K562 (cell line): ENCODE data around the gene FSD1L. TPM values are rescaled to one million over a fixed set of nuclear protein-coding genes. Genes with fewer than 3 reads are reported as not detected.

Source experiments
- ATAC-seq: fragments of 200-7000 bp; cut with Tn5 transposase; 3 replicates; pipeline ENCODE4 v1.9.1; 2020; ENCODE audit warnings: moderate library complexity
- BruUV-seq: library from RNA; stranded (reverse); fragments of 400-500 nt; replicated peaks from 2 replicates; lab custom pipeline; 2021; lab: Mats Ljungman, UMichigan
- CTCF ChIA-PET: fragments of 300-600 bp; formaldehyde crosslinking; extraction: SDS; loops from one replicate; lab custom pipeline; 2021; ENCODE audit warnings: low intra/inter-chr PET ratio; lab: Yijun Ruan, JAX
- POLR2A ChIA-PET: fragments of 300-600, 350-650 bp; sonication (Branson Sonifier 250); formaldehyde crosslinking; extraction: SDS; loops from one replicate; lab custom pipeline; 2021; ENCODE audit warnings: antibody characterized with exemption, inconsistent platforms; lab: Yijun Ruan, JAX
- DNase-seq, 4 experiments: peaks; one replicate each; pipeline versions ENCODE4 v3.0.0 to v3.0.0-alpha.2; 2011 to 2018; ENCODE audit warnings: low spot score in 3 of 4, mixed read lengths in 3 of 4; ENCODE audit errors: extremely low read depth in 1 of 4
- FAIRE-seq: peaks from 2 replicates; lab custom pipeline; 2011; peaks lifted over from hg19 to GRCh38; lab: Jason Lieb, UNC
- H2AFZ ChIP-seq: 2 replicates; pipeline ENCODE4 v1.6.0; 2011; ENCODE audit warnings: low read depth, low read length, control low read depth, inconsistent platforms
- H3K27ac ChIP-seq: fragments of 200-600 bp; 3 replicates; pipeline ENCODE4 v1.8.0; 2011; ENCODE audit warnings: low read depth, mild to moderate bottlenecking, control low read depth, inconsistent platforms, low read length, moderate library complexity, mixed read lengths; ENCODE audit errors: extremely low read depth
- H3K27me3 ChIP-seq, 2 experiments: fragments of 300-600 bp in 1 of 2; 2 replicates in 1 of 2; 3 replicates in 1 of 2; pipeline versions ENCODE4 v1.6.0 to v1.8.0; 2011; ENCODE audit warnings: inconsistent platforms in 2 of 2, low read length in 2 of 2, mild to moderate bottlenecking in 1 of 2, mixed read lengths in 1 of 2, moderate library complexity in 1 of 2; ENCODE audit not compliant: control insufficient read depth in 2 of 2, insufficient read depth in 2 of 2
- H3K36me3 ChIP-seq: fragments of 300-600 bp; 3 replicates; pipeline ENCODE4 v1.8.0; 2011; ENCODE audit warnings: mild to moderate bottlenecking, low read length, inconsistent platforms; ENCODE audit not compliant: control insufficient read depth, insufficient read depth
- H3K4me1 ChIP-seq, 2 experiments: fragments of 200-600 bp in 1 of 2; replicated peaks in 1 of 2; 2 replicates in 1 of 2; 3 replicates in 1 of 2; pipeline versions ENCODE4 v1.5.1 to v1.8.0; 2011; ENCODE audit warnings: inconsistent platforms in 2 of 2, low read length in 2 of 2, mild to moderate bottlenecking in 1 of 2, mixed read lengths in 1 of 2, moderate library complexity in 1 of 2; ENCODE audit not compliant: control insufficient read depth in 2 of 2, insufficient read depth in 2 of 2
- H3K4me2 ChIP-seq: 2 replicates; pipeline ENCODE4 v1.6.1; 2011; ENCODE audit warnings: low read length, control low read depth, inconsistent platforms, mixed read lengths; ENCODE audit not compliant: insufficient read depth
- H3K4me3 ChIP-seq: fragments of 200-600 bp; sonication (generic), shearing (Covaris generic); 2 replicates; pipeline ENCODE4 v1.5.1; 2016; ENCODE audit warnings: control low read depth, inconsistent platforms
- H3K79me2 ChIP-seq: fragments of 200-600 bp; 3 replicates; pipeline ENCODE4 v1.8.0; 2011; ENCODE audit warnings: low read length, inconsistent platforms; ENCODE audit not compliant: control insufficient read depth, insufficient read depth
- H3K9ac ChIP-seq, 2 experiments: 2 replicates each; pipeline versions ENCODE4 v1.6.0 to v1.6.1; 2011; ENCODE audit warnings: low read depth in 2 of 2, low read length in 2 of 2, control low read depth in 1 of 2, inconsistent platforms in 1 of 2, mild to moderate bottlenecking in 1 of 2, mixed read lengths in 1 of 2; ENCODE audit not compliant: insufficient read depth in 1 of 2
- H3K9me1 ChIP-seq: one replicate; pipeline ENCODE4 v1.6.0; 2011; ENCODE audit warnings: inconsistent platforms, mild to moderate bottlenecking, low read length, moderate library complexity; ENCODE audit not compliant: control insufficient read depth, insufficient read depth
- H3K9me3 ChIP-seq: replicated peaks from 2 replicates; pipeline ENCODE4 v1.5.1; 2011; ENCODE audit warnings: low read depth, low read length, inconsistent platforms; ENCODE audit not compliant: control insufficient read depth, insufficient read depth
- H4K20me1 ChIP-seq: replicated peaks from 2 replicates; pipeline ENCODE4 v1.6.1; 2011; ENCODE audit warnings: low read length, inconsistent platforms, mixed read lengths; ENCODE audit not compliant: control insufficient read depth, insufficient read depth
- CBX5 ChIP-seq: IDR thresholded peaks from 2 replicates; pipeline ENCODE4 v1.6.1; 2014; ENCODE audit warnings: low read depth, borderline replicate concordance
- JUN ChIP-seq, 2 experiments: sonication (generic) in 1 of 2; formaldehyde crosslinking in 1 of 2; IDR thresholded peaks; 2 replicates each; pipeline versions ENCODE4 v1.6.1 to v1.8.0; 2012 to 2022; ENCODE audit warnings: borderline replicate concordance in 2 of 2, mild to moderate bottlenecking in 2 of 2, improper control_type of control experiment in 1 of 2, low read depth in 1 of 2, low read length in 1 of 2, missing genetic modification reagents in 1 of 2
- LARP7 ChIP-seq: fragments of 450-650 bp; IDR thresholded peaks from 2 replicates; pipeline ENCODE4 v1.6.1; 2016
- MCM7 ChIP-seq, 2 experiments: fragments of 450-650 bp; IDR thresholded peaks; 2 replicates each; pipeline ENCODE4 v1.6.1; 2016 to 2018
- NCOA4 ChIP-seq: fragments of 450-650 bp; IDR thresholded peaks from 2 replicates; pipeline ENCODE4 v1.6.1; 2018; ENCODE audit warnings: mild to moderate bottlenecking; ENCODE audit not compliant: partially characterized antibody
- PKNOX1 ChIP-seq: fragments of 450-650 bp; IDR thresholded peaks from 2 replicates; pipeline ENCODE4 v1.6.1; 2016
- RBM25 ChIP-seq: fragments of 200-400 bp; formaldehyde crosslinking; IDR thresholded peaks from 2 replicates; pipeline ENCODE4 v1.6.1; 2018; ENCODE audit warnings: low read length, low read depth, moderate library complexity; ENCODE audit not compliant: severe bottlenecking
- RCOR1 ChIP-seq, 2 experiments: IDR thresholded peaks; 2 replicates each; pipeline ENCODE4 v1.6.1; 2012; ENCODE audit warnings: low read depth in 2 of 2, low read length in 2 of 2, borderline replicate concordance in 1 of 2, improper control_type of control experiment in 1 of 2
- SMARCC2 ChIP-seq: fragments of 450-650 bp; IDR thresholded peaks from 2 replicates; pipeline ENCODE4 v1.6.1; 2017; ENCODE audit warnings: antibody characterized with exemption, moderate library complexity, mild to moderate bottlenecking, low read depth
- ZNF134 ChIP-seq: fragments of 250-450 bp; sonication (Bioruptor Pico); conservative IDR thresholded peaks from 2 replicates; pipeline ENCODE4 v1.4.0; 2020
- ZSCAN29 ChIP-seq: fragments of 450-650 bp; IDR thresholded peaks from 2 replicates; pipeline ENCODE4 v1.6.1; 2017
- WGBS: fragments of 100-300 bp; shearing (Covaris generic); methylation state at CpG from one replicate; pipeline ENCODE4 v1.1.6; 2016; ENCODE audit warnings: low coverage, mixed read lengths; ENCODE audit not compliant: insufficient coverage; ENCODE audit errors: missing lambda C conversion rate; 5-methylcytosine and 5-hydroxymethylcytosine counted together
- in situ Hi-C: fragments of 300-500 bp; cut with MboI; formaldehyde crosslinking; loops from 4 replicates; pipeline ENCODE4 v1.15.0; 2018; ENCODE audit warnings: inconsistent platforms, mixed read lengths
- intact Hi-C: fragments of 100-400 bp; cut with micrococcal nuclease; formaldehyde crosslinking; loops from 2 replicates; pipeline ENCODE4 v1.14.2; 2022
- polyA plus RNA-seq, 8 experiments: library from polyadenylated mRNA; depleted of rRNA in 4 of 8; stranded (reverse) in 5 of 8; unstranded in 3 of 8; fragments of >200 nt; fragmentation: Nextera tagmentation in 2 of 8; fragmentation: Illumina TruSeq in 1 of 8; extraction: Ambion mirVana in 2 of 8; extraction: Trizol in 1 of 8; gene quantifications; 2 replicates each; pipeline versions ENCODE4 v1.2.1 to v1.2.3, GENCODE V29; 2011 to 2014; ENCODE audit warnings: inconsistent platforms in 1 of 8, missing spikeins in 1 of 8
- total RNA-seq, 7 experiments: library from RNA; depleted of rRNA in 6 of 7; stranded (reverse); fragments of >200 nt in 6 of 7; fragmentation: Illumina TruSeq in 2 of 7; extraction: Trizol in 2 of 7; gene quantifications; 2 replicates each; pipeline versions ENCODE4 v1.2.1 to v1.2.3, GENCODE V29; 2011 to 2021; ENCODE audit warnings: low replicate concordance in 1 of 7

Gene FSD1L
- total and polyA plus RNA-seq, 9 of the 15 experiments (the other 6 are each of a cell fraction or from before 2014, with no cell fraction given): 0.95 to 4.2 (median 2.1) TPM

DNA sequence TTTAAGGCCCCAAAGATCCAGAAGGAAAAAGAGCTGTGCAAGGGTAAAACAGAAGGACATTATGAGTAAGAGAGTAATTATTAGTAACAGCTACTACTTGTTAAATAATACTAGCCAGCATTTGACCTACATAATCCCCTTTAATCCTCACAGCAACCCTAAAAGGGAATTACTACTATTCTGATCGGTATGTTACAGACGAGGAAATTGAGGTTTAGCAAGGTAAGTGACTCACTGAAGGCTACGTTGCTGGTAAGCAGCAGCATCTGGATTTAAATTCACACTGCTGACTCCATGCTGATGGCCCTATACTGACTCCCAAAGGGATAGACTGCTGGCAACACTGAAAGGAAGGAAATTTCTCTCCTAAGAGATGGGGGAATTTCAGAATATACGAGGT is 3.7 kb upstream of the FSD1L start:
- no peak for DNase-seq
- in situ Hi-C loops: no loop called here
- Histone ChIP-seq H3K4me1 (peaks cover 4 to 9% of the 10 kb centered on the region in 2 experiments; a peak in 3 of 5 replicates), H2AFZ (peak overlapping the region; percentile 49), H3K4me2 (no peak overlapping the region), H4K20me1 (no peaks in the 10 kb centered on the region), H3K4me3 (no peak overlapping the region), H3K9ac (no peak overlapping the region), H3K9me3 (no peaks in the 10 kb centered on the region), H3K9me1 (no peaks in the 10 kb centered on the region), H3K79me2 (peaks cover 9% of the 10 kb centered on the region; the same call in 2 of the 3 replicates), H3K27me3 (no peaks in the 10 kb centered on the region), H3K36me3 (no peaks in the 10 kb centered on the region), H3K27ac (no peak overlapping the region)
- intact Hi-C loops: loop anchor here (10.0 kb wide), 1 partner anchor 59 kb away; no protein-coding TSS in a partner anchor
- no peak for FAIRE-seq
- CTCF ChIA-PET: no interaction called here
- no TSS peak for BruUV-seq
- no peak for TF ChIP-seq JUN (IDR thresholded peaks at IDR 0.05; ENCODE audit: borderline replicate concordance, low read depth, low read length)
- TF ChIP-seq JUN (CRISPR knock-in tag; IDR thresholded peaks at IDR 0.05; ENCODE audit: borderline replicate concordance): no peak
- TF ChIP-seq RBM25: no peak
- TF ChIP-seq ZSCAN29: no peak
- TF ChIP-seq LARP7: no peak
- POLR2A ChIA-PET: interaction anchor here (0.7 kb wide), 1 partner anchor 614 kb away, joined by 3 read pairs; no protein-coding TSS in a partner anchor
- ATAC-seq: no peak
- 8% methylated on average over 4 of the region's 4 CpGs for WGBS

- H2AFZ ChIP-seq: peak overlapping the region; percentile 67; the same call in 1 of the 2 replicates
- H3K9ac ChIP-seq: no peak overlapping the region
- H3K9me3 ChIP-seq: no peaks in the 10 kb centered on the region
- H3K27me3 ChIP-seq: no peaks in the 10 kb centered on the region
- no peak overlapping the region for H3K27ac ChIP-seq
- DNase-seq: no peak
- intact Hi-C loops: loop anchor here (5.0 to 10.0 kb wide), 2 partner anchors 61 to 112 kb away; partner anchors contain the start of gene FKTN
- no peak for ATAC-seq
- BruUV-seq: no TSS peak
- CTCF ChIA-PET: no interaction called here
- POLR2A ChIA-PET: interaction anchor here (0.9 to 1.1 kb wide), 2 partner anchors 8 to 13 kb away, joined by 3 read pairs; no protein-coding TSS in a partner anchor
- no peak overlapping the region for H3K4me3 ChIP-seq
- no peak overlapping the region for H3K4me2 ChIP-seq
- H3K36me3 ChIP-seq: no peaks in the 10 kb centered on the region
- TF ChIP-seq SMARCC2 (no peak), NCOA4 (no peak), PKNOX1 (0 out of 2 replicates have a peak, but pooled peaks have one; percentile 25), CBX5 (no peak), ZNF134 (CRISPR knock-in tag) (no peak), RCOR1 (IDR thresholded peaks at IDR 0.05; ENCODE audit: borderline replicate concordance in 1 of 2, low read depth in 2 of 2, low read length in 2 of 2) (no peak), MCM7 (IDR thresholded peaks at IDR 0.05) (no peak)
- H4K20me1 ChIP-seq: no peaks in the 10 kb centered on the region
- peaks cover 4 to 9% of the 10 kb centered on the region in 2 experiments; a peak in 3 of 5 replicates for H3K4me1 ChIP-seq
- FAIRE-seq: no peak
- in situ Hi-C loops: no loop called here
- H3K9me1 ChIP-seq: no peaks in the 10 kb centered on the region
- H3K79me2 ChIP-seq: peaks cover 21% of the 10 kb centered on the region
- 49% methylated on average over 7 of the region's 8 CpGs for WGBS
Observed at GRCh38 chr9:105445203-105445881, 2.5 kb upstream of the FSD1L start.
